Astrocyte (in vitro differentiated cells and primary cell): Measurements from ENCODE around the gene ITGB2. TPM values are rescaled to one million over a fixed set of nuclear protein-coding genes. Genes with fewer than 3 reads are reported as not detected.

Experiments used
- DNase-seq: peaks from one replicate; pipeline ENCODE4 v3.0.0-alpha.2; 2010; ENCODE audit warnings: low read depth
- FAIRE-seq: peaks from 2 replicates; lab custom pipeline; 2011; peaks lifted over from hg19 to GRCh38; lab: Jason Lieb, UNC
- H2AFZ ChIP-seq: 2 replicates; pipeline ENCODE4 v1.6.0; 2012; ENCODE audit warnings: low read depth, low read length, inconsistent platforms
- H3K27ac ChIP-seq: 2 replicates; pipeline ENCODE4 v1.5.1; 2011; ENCODE audit warnings: low read depth, low read length, inconsistent platforms
- H3K27me3 ChIP-seq: 2 replicates; pipeline ENCODE4 v1.6.0; 2011; ENCODE audit warnings: low read length, inconsistent platforms; ENCODE audit not compliant: insufficient read depth
- H3K36me3 ChIP-seq: 2 replicates; pipeline ENCODE4 v1.5.1; 2011; ENCODE audit warnings: low read length, inconsistent platforms; ENCODE audit not compliant: insufficient read depth
- H3K4me1 ChIP-seq: 2 replicates; pipeline ENCODE4 v1.5.1; 2011; ENCODE audit warnings: low read length, inconsistent platforms; ENCODE audit not compliant: insufficient read depth
- H3K4me2 ChIP-seq: 2 replicates; pipeline ENCODE4 v1.6.0; 2012; ENCODE audit warnings: low read length, inconsistent platforms
- H3K4me3 ChIP-seq: 2 replicates; pipeline ENCODE4 v1.5.1; 2011; ENCODE audit warnings: low read depth, mild to moderate bottlenecking, low read length, inconsistent platforms; ENCODE audit not compliant: insufficient read depth
- H3K79me2 ChIP-seq: 2 replicates; pipeline ENCODE4 v1.6.0; 2012; ENCODE audit warnings: mild to moderate bottlenecking, low read length, inconsistent platforms; ENCODE audit not compliant: insufficient read depth
- H3K9ac ChIP-seq: 2 replicates; pipeline ENCODE4 v1.6.0; 2012; ENCODE audit warnings: mild to moderate bottlenecking, low read length, inconsistent platforms
- H3K9me3 ChIP-seq: 2 replicates; pipeline ENCODE4 v1.5.1; 2012; ENCODE audit warnings: low read depth, mild to moderate bottlenecking, low read length, inconsistent platforms; ENCODE audit not compliant: insufficient read depth
- H4K20me1 ChIP-seq: 2 replicates; pipeline ENCODE4 v1.6.0; 2012; ENCODE audit warnings: low read length, inconsistent platforms; ENCODE audit not compliant: insufficient read depth
- H3K27ac Mint-ChIP-seq: one replicate; pipeline ENCODE4 v1.8.0; 2021; ENCODE audit warnings: mild to moderate bottlenecking, mixed read lengths; ENCODE audit not compliant: unreplicated experiment
- H3K27me3 Mint-ChIP-seq: one replicate; pipeline ENCODE4 v1.8.0; 2021; ENCODE audit warnings: low read depth, mixed read lengths; ENCODE audit not compliant: unreplicated experiment
- H3K36me3 Mint-ChIP-seq: one replicate; pipeline ENCODE4 v1.8.0; 2021; ENCODE audit warnings: low read depth, mixed read lengths; ENCODE audit not compliant: unreplicated experiment
- H3K4me1 Mint-ChIP-seq: one replicate; pipeline ENCODE4 v1.8.0; 2021; ENCODE audit warnings: low read depth, mixed read lengths; ENCODE audit not compliant: unreplicated experiment
- H3K4me3 Mint-ChIP-seq: one replicate; pipeline ENCODE4 v1.8.0; 2021; ENCODE audit warnings: mild to moderate bottlenecking, moderate library complexity, mixed read lengths; ENCODE audit not compliant: unreplicated experiment
- H3K9me3 Mint-ChIP-seq: one replicate; pipeline ENCODE4 v1.8.0; 2021; ENCODE audit warnings: mild to moderate bottlenecking, mixed read lengths; ENCODE audit not compliant: unreplicated experiment
- CTCF ChIP-seq: IDR thresholded peaks from 2 replicates; pipeline ENCODE4 v1.5.1; 2011; ENCODE audit warnings: low read depth, mild to moderate bottlenecking, inconsistent platforms, low read length, moderate library complexity; ENCODE audit not compliant: insufficient read depth
- EZH2 ChIP-seq: IDR thresholded peaks from 2 replicates; pipeline ENCODE4 v1.6.1; 2012; ENCODE audit warnings: mild to moderate bottlenecking, low read length, inconsistent platforms; ENCODE audit not compliant: insufficient read depth
- total RNA-seq: library from RNA; stranded (reverse); gene quantifications from 2 replicates; pipeline ENCODE4 v1.2.1, GENCODE V29; 2021

Gene ITGB2
- total RNA-seq, 1 donor from 2014 or later: 0.61 TPM

GRCh38 chr21:44869781-44870747 lies 50.6 kb downstream of the ITGB2 start:
- FAIRE-seq: peak; percentile 63

GRCh38 chr21:44868707-44869106 lies 52.0 kb downstream of the ITGB2 start:
- Histone ChIP-seq H3K9ac (no peak overlapping the region), H3K4me1 (peaks cover 72% of the 10 kb centered on the region), H3K79me2 (peaks cover 86% of the 10 kb centered on the region), H3K4me2 (peak overlapping the region; percentile 27), H3K27me3 (no peaks in the 10 kb centered on the region), H3K4me3 (no peak overlapping the region), H4K20me1 (peaks cover 89% of the 10 kb centered on the region), H3K27ac (peak overlapping the region; percentile 88), H3K36me3 (peaks cover under 1% of the 10 kb centered on the region), H2AFZ (no peak overlapping the region), H3K9me3 (no peaks in the 10 kb centered on the region)
- no peak for FAIRE-seq
- TF ChIP-seq CTCF (no peak), EZH2 (no peak)
- H3K36me3 Mint-ChIP-seq: peaks cover 8% of the 10 kb centered on the region
- peaks cover 63% of the 10 kb centered on the region for H3K4me1 Mint-ChIP-seq
- H3K4me3 Mint-ChIP-seq: peak overlapping the region; percentile 40
- no peaks in the 10 kb centered on the region for H3K27me3 Mint-ChIP-seq
- DNase-seq: no peak
- peak overlapping the region; percentile 87 for H3K27ac Mint-ChIP-seq
- no peaks in the 10 kb centered on the region for H3K9me3 Mint-ChIP-seq

More at GRCh38 chr21:44869781-44870747, 50.6 kb downstream of the ITGB2 start:
- H3K4me3 Mint-ChIP-seq: peak overlapping the region; percentile 73
- TF ChIP-seq CTCF (no peak), EZH2 (no peak)
- Histone ChIP-seq H3K36me3 (no peaks in the 10 kb centered on the region), H3K9me3 (no peaks in the 10 kb centered on the region), H3K4me3 (peak overlapping the region; percentile 85), H2AFZ (no peak overlapping the region), H4K20me1 (peaks cover 75% of the 10 kb centered on the region), H3K4me1 (peaks cover 82% of the 10 kb centered on the region), H3K9ac (peak overlapping the region; percentile 85), H3K27me3 (no peaks in the 10 kb centered on the region), H3K27ac (peak overlapping the region; percentile 88), H3K79me2 (peaks cover 73% of the 10 kb centered on the region), H3K4me2 (peak overlapping the region; percentile 94)
- peak overlapping the region; percentile 91 for H3K27ac Mint-ChIP-seq
- peak; percentile 96 for DNase-seq
- peaks cover 5% of the 10 kb centered on the region for H3K36me3 Mint-ChIP-seq
- no peaks in the 10 kb centered on the region for H3K27me3 Mint-ChIP-seq
- no peaks in the 10 kb centered on the region for H3K9me3 Mint-ChIP-seq
- peaks cover 62% of the 10 kb centered on the region for H3K4me1 Mint-ChIP-seq
